ENCODE data around the gene PRRG1. TPM values are rescaled to one million over a fixed set of nuclear protein-coding genes. Genes with fewer than 3 reads are reported as not detected.
"Not testable (repeated sequence)": the region's sequence is repeated elsewhere in the genome, so short reads cannot be mapped to it uniquely, and the experiment has no call there.

PRRG1 gene
- total RNA-seq, 1 donor from 2014 or later, result 22.2 TPM

DNA sequence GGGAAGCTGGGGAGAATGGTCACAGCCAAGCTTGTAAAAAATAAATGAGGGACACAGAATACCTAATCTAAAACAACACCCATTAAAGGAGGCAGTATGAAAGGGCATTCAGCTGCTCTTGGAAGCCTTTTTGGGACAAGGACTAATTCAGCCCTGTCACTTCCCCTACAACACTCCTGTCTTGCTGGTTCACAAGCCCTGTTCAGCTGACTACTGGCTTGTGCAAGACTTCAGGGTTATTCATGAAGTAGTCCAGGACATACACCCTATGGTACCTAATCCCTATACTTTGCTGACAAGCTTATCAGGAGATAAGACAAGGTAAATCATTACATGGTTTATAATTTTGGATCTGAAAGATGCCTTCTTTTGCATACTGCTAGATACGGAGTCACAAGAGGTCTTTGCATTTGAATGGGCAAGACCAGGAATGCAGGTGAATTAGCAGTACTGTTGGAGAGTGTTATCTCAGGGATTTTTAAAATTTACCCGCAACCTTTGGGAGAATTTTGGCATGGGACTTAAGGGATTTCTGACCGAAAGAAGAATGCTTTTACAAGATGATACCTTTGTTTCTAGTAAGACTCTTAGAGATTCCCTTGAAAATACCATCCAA is 119.1 kb downstream of the PRRG1 start:
- no peak for DNase-seq (ENCODE audit: low read depth, low spot score)

GRCh38 chrX:37470711-37471110 is 121.5 kb downstream of the PRRG1 start:
- DNase-seq (ENCODE audit: low read depth, low spot score), result no peak

- DNase-seq (ENCODE audit: low read depth, low spot score), result no peak
Observed at GRCh38 chrX:37472836-37473235, 123.7 kb downstream of the PRRG1 start.

- no peak for DNase-seq (ENCODE audit: low read depth, low spot score)
Observed at GRCh38 chrX:37474478-37474877, 125.3 kb downstream of the PRRG1 start.

- DNase-seq (ENCODE audit: low read depth, low spot score), result no peak
Observed at GRCh38 chrX:37476571-37477170, 127.5 kb downstream of the PRRG1 start.

DNA sequence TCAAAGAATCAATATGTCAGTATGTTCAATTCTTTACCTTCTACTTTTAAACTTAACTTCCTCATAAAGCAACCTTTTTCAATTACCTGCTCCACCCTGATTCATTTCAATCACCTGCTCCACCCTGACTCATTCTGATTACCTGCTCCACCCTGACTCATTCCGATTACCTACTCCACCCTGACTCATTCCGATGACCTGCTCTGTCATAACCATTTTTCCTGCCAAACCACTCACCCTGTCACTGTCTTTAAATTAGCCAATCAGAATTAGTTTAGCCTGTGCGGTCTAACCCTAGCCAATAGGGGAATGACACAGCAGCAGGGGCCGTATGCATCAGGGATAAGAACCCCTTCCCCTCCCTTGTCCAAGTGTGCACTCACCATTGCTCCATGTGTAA is 135.2 kb downstream of the PRRG1 start:
- not testable (repeated sequence) for DNase-seq (ENCODE audit: low read depth, low spot score)

- no peak for DNase-seq (ENCODE audit: low read depth, low spot score)
Observed at GRCh38 chrX:37485429-37485828, 136.3 kb downstream of the PRRG1 start.

DNA sequence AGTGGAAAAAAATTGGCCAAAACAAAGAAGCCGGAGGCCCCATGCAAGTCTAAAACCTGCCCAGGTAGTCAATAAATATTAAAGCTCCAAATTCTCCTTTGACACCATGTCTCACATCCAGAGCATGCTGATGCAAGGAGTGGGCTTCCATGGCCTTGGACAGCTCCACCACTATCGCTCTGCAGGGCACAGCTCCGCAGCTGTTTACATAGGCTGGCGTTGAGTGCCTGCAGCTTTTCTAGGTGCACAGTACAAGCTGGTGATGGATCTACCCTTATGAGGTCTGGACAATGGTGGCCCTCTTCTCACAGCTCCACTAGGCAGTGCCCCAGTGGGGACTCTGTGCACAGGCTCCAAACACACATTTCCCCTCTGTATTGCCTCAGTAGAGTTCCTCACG is 138.1 kb downstream of the PRRG1 start:
- DNase-seq (ENCODE audit: low read depth, low spot score), result no peak

DNA sequence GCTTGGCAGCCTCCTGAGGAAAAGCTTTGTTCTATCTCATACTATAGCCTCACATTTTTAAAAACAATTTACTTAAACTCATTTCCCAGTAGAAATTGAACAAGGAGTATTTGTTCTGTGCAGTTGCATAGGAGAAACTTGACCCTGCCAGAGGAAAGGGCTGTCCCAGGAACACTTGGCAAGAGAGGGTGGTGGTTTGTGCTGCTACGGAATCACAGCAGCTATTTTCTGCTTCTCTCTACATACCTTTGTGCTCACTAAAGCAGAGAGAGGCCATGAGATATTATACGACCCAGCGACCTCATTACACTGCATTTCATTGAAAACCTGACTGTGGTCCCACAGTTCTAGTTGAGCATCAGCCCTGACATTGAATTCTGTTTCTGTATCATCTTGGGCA is 139.2 kb downstream of the PRRG1 start:
- no peak for DNase-seq (ENCODE audit: low read depth, low spot score)

DNA sequence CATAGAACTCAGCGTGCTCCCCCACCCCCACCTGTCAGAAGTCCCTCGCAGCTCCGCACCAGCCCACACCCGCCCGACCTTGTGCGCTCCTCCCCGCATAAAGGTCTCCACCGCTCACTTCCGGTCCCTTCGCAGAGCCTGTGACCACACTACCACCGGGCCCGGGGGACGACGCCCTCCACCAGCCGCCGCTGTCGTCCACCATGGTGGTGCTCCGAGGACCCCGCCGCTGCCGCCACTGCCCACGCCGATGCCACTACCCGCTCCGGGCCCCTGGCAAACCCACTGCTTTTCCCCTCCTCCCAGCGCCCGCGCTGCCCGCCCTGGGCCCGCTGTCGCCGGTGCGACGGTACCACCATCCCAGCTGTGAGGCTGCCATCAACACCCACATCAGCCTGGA is 142.5 kb downstream of the PRRG1 start:
- DNase-seq (ENCODE audit: low read depth, low spot score), result no peak

- DNase-seq (ENCODE audit: low read depth, low spot score), result not testable (repeated sequence)
Observed at GRCh38 chrX:37495760-37496159, 146.6 kb downstream of the PRRG1 start.

- not testable (repeated sequence) for DNase-seq (ENCODE audit: low read depth, low spot score)
Observed at GRCh38 chrX:37497126-37497525, 148.0 kb downstream of the PRRG1 start.

GRCh38 chrX:37498323-37498722 is 149.2 kb downstream of the PRRG1 start:
- DNase-seq (ENCODE audit: low read depth, low spot score), result not testable (repeated sequence)

- not testable (repeated sequence) for DNase-seq (ENCODE audit: low read depth, low spot score)
Observed at GRCh38 chrX:37499649-37500048, 150.5 kb downstream of the PRRG1 start.

DNA sequence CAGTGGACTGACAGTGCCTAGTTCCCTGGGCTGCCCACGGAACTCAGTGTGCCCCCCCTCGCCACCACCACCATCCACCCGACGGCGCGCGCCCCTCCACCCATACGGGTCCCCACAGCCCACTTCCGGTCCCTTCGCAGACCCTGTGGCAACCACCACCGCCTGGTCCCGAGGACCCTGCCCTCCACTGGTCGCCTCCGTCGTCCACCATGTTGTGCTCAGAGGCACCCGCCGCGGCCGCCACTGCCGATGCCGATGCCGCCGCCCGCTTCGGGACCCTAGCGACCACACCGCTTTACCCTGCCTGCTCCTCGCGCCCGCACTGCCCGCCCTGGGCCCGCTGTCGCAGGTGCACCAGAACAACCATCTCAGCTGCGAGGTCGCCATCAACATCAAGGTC is 155.8 kb downstream of the PRRG1 start:
- no peak for DNase-seq (ENCODE audit: low read depth, low spot score)

Other genes starting within 250 kb of the PRRG1 start
- gene LANCL3, start 222.3 kb downstream of the PRRG1 start, total RNA-seq, result 0.35 and 0.99 TPM in 2 replicates

Measured in pulmonary artery endothelial cell (primary cell).